Adrenal gland (tissue), 5 donors: ENCODE measurements around the gene PLCH2.

ENCODE experiments used
- POLR2A ChIP-seq, 2 donors: fragments of 450-650 bp; IDR thresholded peaks; one replicate each; pipeline ENCODE4 v1.6.1; 2017; ENCODE audit warnings: antibody characterized with exemption in 2 of 2, mild to moderate bottlenecking in 2 of 2, moderate library complexity in 1 of 2
- TF ChIP-seq, protein P1 (sequence below), 6 experiments: fragments of 450-650 bp in 4 of 6; fragments of 200-600 bp in 2 of 6; sonication (generic) in 1 of 6; IDR thresholded peaks; 1 replicate in 5 of 6; 2 replicates in 1 of 6; pipeline versions ENCODE4 v1.5.1 to v1.8.0; 2016 to 2021; ENCODE audit warnings: antibody characterized with exemption in 6 of 6, mild to moderate bottlenecking in 2 of 6, moderate library complexity in 1 of 6
- donor health status: DM: no; HTN: no; CAD: no.

DNA sequence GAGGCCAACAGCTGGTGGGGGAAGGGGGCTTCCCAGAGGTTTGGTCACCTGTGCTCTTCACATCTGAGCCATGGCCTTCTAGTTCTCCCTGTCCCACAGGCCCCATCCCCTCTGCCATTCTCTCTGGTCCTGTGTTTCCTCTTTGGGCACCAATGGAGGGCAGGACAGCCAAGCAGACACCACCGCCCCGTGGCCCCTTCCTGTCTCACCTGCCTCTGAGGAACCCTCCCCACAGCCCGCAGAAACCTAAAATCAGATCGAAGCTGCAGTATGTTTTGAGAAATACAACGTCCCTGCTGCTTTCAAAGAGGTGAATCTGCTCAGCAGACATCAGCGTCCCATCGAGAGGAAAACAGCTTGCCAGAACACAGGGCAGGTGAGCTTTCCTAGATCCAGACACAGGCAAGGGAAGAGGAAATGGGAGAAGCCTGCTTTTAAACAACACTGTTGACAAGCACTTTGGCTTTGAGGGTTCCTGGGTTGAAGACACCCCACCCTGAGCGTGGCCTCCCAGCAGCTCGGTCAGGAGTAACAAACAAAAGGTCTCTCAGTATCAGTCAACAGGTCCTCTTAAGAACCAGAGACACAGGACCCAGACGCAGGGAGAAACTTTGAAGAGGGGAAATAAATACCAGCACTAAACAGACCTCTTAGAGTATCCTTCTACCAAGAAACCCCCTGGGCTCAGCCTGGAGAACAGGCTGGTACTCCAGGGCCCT lies 48.0 kb downstream of the PLCH2 start:
- TF ChIP-seq, protein P1, sequence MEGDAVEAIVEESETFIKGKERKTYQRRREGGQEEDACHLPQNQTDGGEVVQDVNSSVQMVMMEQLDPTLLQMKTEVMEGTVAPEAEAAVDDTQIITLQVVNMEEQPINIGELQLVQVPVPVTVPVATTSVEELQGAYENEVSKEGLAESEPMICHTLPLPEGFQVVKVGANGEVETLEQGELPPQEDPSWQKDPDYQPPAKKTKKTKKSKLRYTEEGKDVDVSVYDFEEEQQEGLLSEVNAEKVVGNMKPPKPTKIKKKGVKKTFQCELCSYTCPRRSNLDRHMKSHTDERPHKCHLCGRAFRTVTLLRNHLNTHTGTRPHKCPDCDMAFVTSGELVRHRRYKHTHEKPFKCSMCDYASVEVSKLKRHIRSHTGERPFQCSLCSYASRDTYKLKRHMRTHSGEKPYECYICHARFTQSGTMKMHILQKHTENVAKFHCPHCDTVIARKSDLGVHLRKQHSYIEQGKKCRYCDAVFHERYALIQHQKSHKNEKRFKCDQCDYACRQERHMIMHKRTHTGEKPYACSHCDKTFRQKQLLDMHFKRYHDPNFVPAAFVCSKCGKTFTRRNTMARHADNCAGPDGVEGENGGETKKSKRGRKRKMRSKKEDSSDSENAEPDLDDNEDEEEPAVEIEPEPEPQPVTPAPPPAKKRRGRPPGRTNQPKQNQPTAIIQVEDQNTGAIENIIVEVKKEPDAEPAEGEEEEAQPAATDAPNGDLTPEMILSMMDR (IDR thresholded peaks at IDR 0.05) = no peak
- no peak for TF ChIP-seq POLR2A (IDR thresholded peaks at IDR 0.05)
